ENCODE data around the gene PLEKHH1. TPM values are rescaled to one million over a fixed set of nuclear protein-coding genes. Genes with fewer than 3 reads are reported as not detected.

Gene PLEKHH1
- total and polyA plus RNA-seq, 2 experiments from 2014 or later: 18.0 to 29.9 TPM

GRCh38 chr14:67520482-67520881 is 12.6 kb upstream of the PLEKHH1 start:
- no peak overlapping the region for H3K27ac ChIP-seq
- H3K9me3 ChIP-seq (ENCODE audit: low read depth): no peaks in the 10 kb centered on the region
- no peak overlapping the region for H3K4me3 ChIP-seq
- DNase-seq (ENCODE audit: low read depth in 1 of 2, low spot score in 1 of 2): no peak
- TF ChIP-seq CTCF (IDR thresholded peaks at IDR 0.05; ENCODE audit: low read depth, low read length): no peak
- peaks cover 81% of the 10 kb centered on the region for H3K27me3 ChIP-seq
- H3K4me1 ChIP-seq (ENCODE audit: low read depth): no peaks in the 10 kb centered on the region
- no peaks in the 10 kb centered on the region for H3K36me3 ChIP-seq

- Histone ChIP-seq H3K4me3 (no peak overlapping the region), H3K9me3 (ENCODE audit: low read depth) (no peaks in the 10 kb centered on the region), H3K36me3 (no peaks in the 10 kb centered on the region), H3K27me3 (peaks cover 66% of the 10 kb centered on the region), H3K4me1 (ENCODE audit: low read depth) (no peaks in the 10 kb centered on the region), H3K27ac (no peak overlapping the region)
- no peak for DNase-seq (ENCODE audit: low read depth in 1 of 2, low spot score in 1 of 2)
- TF ChIP-seq CTCF (IDR thresholded peaks at IDR 0.05; ENCODE audit: low read depth, low read length): no peak
Measured at GRCh38 chr14:67522270-67522669, 10.8 kb upstream of the PLEKHH1 start.

GRCh38 chr14:67523764-67524633 is 9.1 kb upstream of the PLEKHH1 start:
- Histone ChIP-seq H3K36me3 (no peaks in the 10 kb centered on the region), H3K27ac (no peak overlapping the region), H3K4me1 (ENCODE audit: low read depth) (no peaks in the 10 kb centered on the region), H3K9me3 (ENCODE audit: low read depth) (no peaks in the 10 kb centered on the region), H3K27me3 (peaks cover 48% of the 10 kb centered on the region), H3K4me3 (no peak overlapping the region)
- no peak for TF ChIP-seq CTCF (IDR thresholded peaks at IDR 0.05; ENCODE audit: low read depth, low read length)
- no peak for DNase-seq (ENCODE audit: low read depth in 1 of 2, low spot score in 1 of 2)

- Histone ChIP-seq H3K27ac (no peak overlapping the region), H3K4me1 (ENCODE audit: low read depth) (no peaks in the 10 kb centered on the region), H3K36me3 (no peaks in the 10 kb centered on the region), H3K4me3 (no peak overlapping the region), H3K27me3 (peaks cover 43% of the 10 kb centered on the region), H3K9me3 (ENCODE audit: low read depth) (no peaks in the 10 kb centered on the region)
- no peak for DNase-seq (ENCODE audit: low read depth in 1 of 2, low spot score in 1 of 2)
- TF ChIP-seq CTCF (IDR thresholded peaks at IDR 0.05; ENCODE audit: low read depth, low read length): no peak
Measured at GRCh38 chr14:67524634-67524963, 8.5 kb upstream of the PLEKHH1 start.

- TF ChIP-seq CTCF (IDR thresholded peaks at IDR 0.05; ENCODE audit: low read depth, low read length): no peak
- Histone ChIP-seq H3K27me3 (peaks cover 37% of the 10 kb centered on the region), H3K36me3 (no peaks in the 10 kb centered on the region), H3K4me3 (no peak overlapping the region), H3K4me1 (ENCODE audit: low read depth) (no peaks in the 10 kb centered on the region), H3K9me3 (ENCODE audit: low read depth) (no peaks in the 10 kb centered on the region), H3K27ac (no peak overlapping the region)
- DNase-seq (ENCODE audit: low read depth in 1 of 2, low spot score in 1 of 2): no peak
Measured at GRCh38 chr14:67525389-67525788, 7.7 kb upstream of the PLEKHH1 start.

Measured in cardiac muscle cell (in vitro differentiated cells and primary cell).